Kidney (tissue), 14 donors: ENCODE measurements around the gene FFAR1. TPM values are rescaled to one million over a fixed set of nuclear protein-coding genes. Genes with fewer than 3 reads are reported as not detected.
A peak's percentile ranks its signal among the peaks of the same experiment; 100 is the strongest.

ENCODE experiments used
- DNase-seq, 5 donors: peaks; one replicate each; pipeline ENCODE4 v3.0.0-alpha.2; 2013 to 2020
- FAIRE-seq: peaks from 2 replicates; lab custom pipeline; 2012; peaks lifted over from hg19 to GRCh38; lab: Jason Lieb, UNC
- H3K27ac ChIP-seq, 2 donors: one replicate each; pipeline ENCODE4 v1.7.0; 2013; ENCODE audit warnings: low read depth in 2 of 2, low read length in 2 of 2, inconsistent platforms in 1 of 2
- H3K27me3 ChIP-seq: one replicate; pipeline ENCODE4 v1.7.1; 2013; ENCODE audit warnings: low read length, inconsistent platforms; ENCODE audit not compliant: control insufficient read depth, insufficient read depth
- H3K36me3 ChIP-seq, 3 donors: one replicate each; pipeline versions ENCODE4 v1.7.0 to v1.7.1; 2013; ENCODE audit warnings: low read length in 3 of 3, control low read depth in 1 of 3, inconsistent platforms in 1 of 3; ENCODE audit not compliant: insufficient read depth in 3 of 3, control insufficient read depth in 2 of 3
- H3K4me1 ChIP-seq, 3 donors: one replicate each; pipeline versions ENCODE4 v1.7.0 to v1.7.1; 2013; ENCODE audit warnings: low read length in 3 of 3, inconsistent platforms in 1 of 3, low read depth in 1 of 3; ENCODE audit not compliant: control insufficient read depth in 2 of 3, insufficient read depth in 2 of 3
- H3K4me3 ChIP-seq, 3 donors: one replicate each; pipeline versions ENCODE4 v1.7.0 to v1.8.1; 2013; ENCODE audit warnings: low read length in 3 of 3, control low read depth in 1 of 3, inconsistent platforms in 1 of 3
- H3K9ac ChIP-seq, 3 donors: one replicate each; pipeline versions ENCODE4 v1.7.0 to v1.7.1; 2013; ENCODE audit warnings: low read length in 3 of 3, control low read depth in 1 of 3, inconsistent platforms in 1 of 3
- H3K9me3 ChIP-seq, 3 donors: one replicate each; pipeline versions ENCODE4 v1.7.0 to v1.7.1; 2013; ENCODE audit warnings: low read length in 3 of 3, control low read depth in 1 of 3, inconsistent platforms in 1 of 3; ENCODE audit not compliant: control insufficient read depth in 2 of 3, insufficient read depth in 1 of 3
- CTCF ChIP-seq: IDR thresholded peaks from 3 replicates; pipeline ENCODE4 v1.5.1; 2012; ENCODE audit warnings: mild to moderate bottlenecking, moderate library complexity, borderline replicate concordance; ENCODE audit not compliant: insufficient read depth; ENCODE audit errors: extremely low read depth
- intact Hi-C: fragments of 100-400 bp; cut with DNase I; formaldehyde crosslinking; loops from one replicate; pipeline ENCODE4 v1.11.1; 2022
- polyA plus RNA-seq: library from polyadenylated mRNA; stranded (reverse); fragments of 350-450 nt; fragmentation: Illumina TruSeq; extraction: RNeasy Lipid Tissue Mini Kit (QIAGEN cat#74804); gene quantifications from one replicate; pipeline ENCODE4 v1.2.3, GENCODE V29; 2014; ENCODE audit warnings: low read depth, low replicate concordance; ENCODE audit not compliant: insufficient read depth
- total RNA-seq: library from RNA; stranded (reverse); fragmentation: NEBNext Ultra II Directional; extraction: Animal tissue kit (Norgen Biotek cat#: 25700); gene quantifications from one replicate; pipeline ENCODE4 v1.2.1, GENCODE V29; 2021
- donor health status: control.
- donor health status: control.
- donor health status: control.
- donor health status: control.
- donor health status: control.
- donor health status: DM: yes; HTN: yes; CAD: no.
- donor health status: Normal renal cell carcinoma (clear cell type).

Gene FFAR1
- total and polyA plus RNA-seq, 2 donors from 2014 or later, result not detected

- Histone ChIP-seq H3K4me1 (peaks cover 0 to 6% (median 0%) of the 10 kb centered on the region in 3 donors), H3K27ac (no peak overlapping the region), H3K36me3 (no peaks in the 10 kb centered on the region), H3K27me3 (no peaks in the 10 kb centered on the region), H3K9me3 (peaks cover 0 to 5% (median 2%) of the 10 kb centered on the region in 3 donors), H3K9ac (no peak overlapping the region), H3K4me3 (no peak overlapping the region)
- no peak for FAIRE-seq
- no peak for TF ChIP-seq CTCF
- DNase-seq, result no peak
- intact Hi-C loops, result no loop called here
Measured at GRCh38 chr19:35317464-35318043, 30.1 kb upstream of the FFAR1 start.

GRCh38 chr19:35318679-35319448 lies 28.8 kb upstream of the FFAR1 start:
- intact Hi-C loops, result no loop called here
- Histone ChIP-seq H3K9me3 (peaks cover 0 to 5% (median 2%) of the 10 kb centered on the region in 3 donors), H3K4me3 (no peak overlapping the region), H3K27me3 (no peaks in the 10 kb centered on the region), H3K36me3 (no peaks in the 10 kb centered on the region), H3K4me1 (peaks cover 0 to 6% (median 0%) of the 10 kb centered on the region in 3 donors), H3K27ac (peak overlapping the region in 1 of 2 donors; percentile 20), H3K9ac (no peak overlapping the region)
- DNase-seq, result peak in 2 of 5 donors; percentile 39 to 90
- no peak for FAIRE-seq
- TF ChIP-seq CTCF, result no peak

GRCh38 chr19:35320065-35320713 lies 27.5 kb upstream of the FFAR1 start:
- Histone ChIP-seq H3K4me1 (peaks cover 0 to 6% (median 0%) of the 10 kb centered on the region in 3 donors), H3K36me3 (no peaks in the 10 kb centered on the region), H3K9me3 (peaks cover 0 to 5% (median 2%) of the 10 kb centered on the region in 3 donors), H3K9ac (no peak overlapping the region), H3K4me3 (no peak overlapping the region), H3K27ac (no peak overlapping the region), H3K27me3 (no peaks in the 10 kb centered on the region)
- intact Hi-C loops, result no loop called here
- DNase-seq (no peak), FAIRE-seq (no peak)
- no peak for TF ChIP-seq CTCF
